PC-3 (cell line): ENCODE data around the gene CXXC5. TPM values are rescaled to one million over a fixed set of nuclear protein-coding genes. Genes with fewer than 3 reads are reported as not detected.

Experiments
- ATAC-seq: fragments of 200-7000 bp; cut with Tn5 transposase; 2 replicates; pipeline ENCODE4 v1.9.1; 2020; ENCODE audit warnings: mild to moderate bottlenecking, moderate library complexity
- BruUV-seq: library from RNA; stranded (reverse); fragments of 400-500 nt; replicated peaks from 2 replicates; lab custom pipeline; 2021; lab: Mats Ljungman, UMichigan
- CTCF ChIA-PET: fragments of 300-600 bp; sonication (Branson Sonifier 250); formaldehyde crosslinking; loops from one replicate; lab custom pipeline; 2022; ENCODE audit warnings: antibody characterized with exemption; lab: Charles Lee
- POLR2A ChIA-PET: fragments of 300-600 bp; sonication (Branson Sonifier 250); formaldehyde crosslinking; loops from one replicate; lab custom pipeline; 2022; ENCODE audit warnings: antibody characterized with exemption; ENCODE audit not compliant: unreplicated experiment; lab: Charles Lee
- DNase-seq: peaks from one replicate; pipeline ENCODE4 v3.0.0-alpha.2; 2015
- H2AFZ ChIP-seq: fragments of 300-600 bp; sonication (generic); 2 replicates; pipeline ENCODE4 v1.6.0; 2016; ENCODE audit warnings: antibody characterized with exemption, low read length
- H3F3A ChIP-seq: fragments of 300-600 bp; sonication (generic); one replicate; pipeline ENCODE4 v1.6.0; 2017; ENCODE audit warnings: antibody characterized with exemption, low read length, control low read depth, mild to moderate bottlenecking; ENCODE audit not compliant: unreplicated experiment
- H3K27ac ChIP-seq: fragments of 300-600 bp; sonication (generic); 2 replicates; pipeline ENCODE4 v1.5.1; 2016; ENCODE audit warnings: mild to moderate bottlenecking, low read length
- H3K27me3 ChIP-seq: fragments of 300-600 bp; sonication (generic); 2 replicates; pipeline ENCODE4 v1.6.1; 2016; ENCODE audit warnings: low read length, mixed read lengths
- H3K36me3 ChIP-seq: fragments of 300-600 bp; sonication (generic); 2 replicates; pipeline ENCODE4 v1.6.1; 2016; ENCODE audit warnings: low read depth, mixed run types, low read length, mixed read lengths
- H3K4me1 ChIP-seq: fragments of 300-600 bp; sonication (generic); 2 replicates; pipeline ENCODE4 v1.5.1; 2016; ENCODE audit warnings: low read length; ENCODE audit not compliant: insufficient read depth
- H3K4me2 ChIP-seq: fragments of 300-600 bp; sonication (generic); 2 replicates; pipeline ENCODE4 v1.6.0; 2016; ENCODE audit warnings: low read length
- H3K4me3 ChIP-seq: fragments of 300-600 bp; sonication (generic); 2 replicates; pipeline ENCODE4 v1.5.1; 2016; ENCODE audit warnings: mild to moderate bottlenecking, low read length, mixed read lengths
- H3K79me2 ChIP-seq: fragments of 300-600 bp; sonication (generic); 2 replicates; pipeline ENCODE4 v1.6.1; 2017; ENCODE audit warnings: low read length, mixed read lengths
- H3K9ac ChIP-seq: fragments of 300-600 bp; sonication (generic); 2 replicates; pipeline ENCODE4 v1.6.0; 2016; ENCODE audit warnings: mild to moderate bottlenecking, low read length
- H3K9me2 ChIP-seq: fragments of 300-600 bp; sonication (generic); replicated peaks from 2 replicates; pipeline ENCODE4 v1.6.1; 2016; ENCODE audit warnings: mixed run types, low read length, mixed read lengths
- H3K9me3 ChIP-seq: fragments of 300-600 bp; sonication (generic); 2 replicates; pipeline ENCODE4 v1.6.1; 2016; ENCODE audit warnings: low read length, mixed read lengths
- H4K20me1 ChIP-seq: fragments of 300-600 bp; sonication (generic); 2 replicates; pipeline ENCODE4 v1.6.1; 2016; ENCODE audit warnings: low read length, mixed read lengths
- CTCF ChIP-seq: fragments of 300-600 bp; sonication (generic); conservative IDR thresholded peaks from 2 replicates; pipeline ENCODE4 v1.5.1; 2017; ENCODE audit warnings: antibody characterized with exemption, low read depth, mild to moderate bottlenecking, low read length
- EZH2 ChIP-seq: fragments of 300-600 bp; sonication (generic); IDR thresholded peaks from one replicate; pipeline ENCODE4 v1.6.1; 2017; ENCODE audit warnings: antibody characterized with exemption, mild to moderate bottlenecking, low read length; ENCODE audit not compliant: unreplicated experiment
- EZH2phosphoT487 ChIP-seq: fragments of 300-600 bp; sonication (generic); IDR thresholded peaks from 2 replicates; pipeline ENCODE4 v1.6.1; 2018; ENCODE audit warnings: mild to moderate bottlenecking, antibody characterized with exemption, low read length, borderline replicate concordance
- intact Hi-C: fragments of 100-400 bp; cut with micrococcal nuclease; formaldehyde crosslinking; loops from 2 replicates; pipeline ENCODE4 v1.9.0; 2023
- total RNA-seq: library from RNA; depleted of rRNA; stranded (reverse); fragments of >200 nt; gene quantifications from 2 replicates; pipeline ENCODE4 v1.2.3, GENCODE V29; 2014

CXXC5 gene
- total RNA-seq, 1 experiment from 2014 or later: 31.1 TPM

- Histone ChIP-seq H3K79me2 (no peaks in the 10 kb centered on the region), H3K9me3 (no peaks in the 10 kb centered on the region), H3K4me2 (no peak overlapping the region), H3K4me1 (no peaks in the 10 kb centered on the region; the same call in 1 of the 2 replicates), H3K36me3 (no peaks in the 10 kb centered on the region), H3K9ac (no peak overlapping the region), H3K4me3 (no peak overlapping the region), H3K27me3 (0 out of 2 replicates have a peak, but pooled peaks cover 5% of the 10 kb centered on the region), H2AFZ (no peak overlapping the region), H3K27ac (no peak overlapping the region), H3F3A (no peaks in the 10 kb centered on the region), H4K20me1 (no peaks in the 10 kb centered on the region), H3K9me2 (no peaks in the 10 kb centered on the region)
- ATAC-seq (no peak), DNase-seq (no peak)
- POLR2A ChIA-PET: no interaction called here
- TF ChIP-seq EZH2 (no peak), CTCF (no peak), EZH2phosphoT487 (no peak)
- CTCF ChIA-PET: no interaction called here
- intact Hi-C loops: no loop called here
- no TSS peak for BruUV-seq
Measured at GRCh38 chr5:139708434-139708861, 60.3 kb downstream of the CXXC5 start.

GRCh38 chr5:139708877-139709581 is 60.9 kb downstream of the CXXC5 start:
- H3K36me3 ChIP-seq: no peaks in the 10 kb centered on the region
- H4K20me1 ChIP-seq: no peaks in the 10 kb centered on the region
- no peaks in the 10 kb centered on the region for H3F3A ChIP-seq
- intact Hi-C loops: no loop called here
- BruUV-seq: no TSS peak
- H3K4me1 ChIP-seq: no peaks in the 10 kb centered on the region; the same call in 1 of the 2 replicates
- no peak overlapping the region for H3K4me2 ChIP-seq
- H2AFZ ChIP-seq: no peak overlapping the region
- POLR2A ChIA-PET: no interaction called here
- H3K79me2 ChIP-seq: no peaks in the 10 kb centered on the region
- H3K9ac ChIP-seq: no peak overlapping the region
- H3K9me3 ChIP-seq: no peaks in the 10 kb centered on the region
- H3K4me3 ChIP-seq: no peak overlapping the region
- no peak overlapping the region for H3K27ac ChIP-seq
- ATAC-seq (no peak), DNase-seq (no peak)
- H3K9me2 ChIP-seq: no peaks in the 10 kb centered on the region
- CTCF ChIA-PET: no interaction called here
- no peak for TF ChIP-seq CTCF
- no peak for TF ChIP-seq EZH2phosphoT487
- TF ChIP-seq EZH2: no peak
- 0 out of 2 replicates have a peak, but pooled peaks cover 5% of the 10 kb centered on the region for H3K27me3 ChIP-seq
